GM19455 (cell line): ENCODE results near the gene CDC42EP3.

Experiments used
- ATAC-seq: cut with Tn5 transposase; IDR thresholded peaks from one replicate; pipeline ENCODE4 v1.9.1; 2021; ENCODE audit not compliant: unreplicated experiment

CDC42EP3 gene

DNA sequence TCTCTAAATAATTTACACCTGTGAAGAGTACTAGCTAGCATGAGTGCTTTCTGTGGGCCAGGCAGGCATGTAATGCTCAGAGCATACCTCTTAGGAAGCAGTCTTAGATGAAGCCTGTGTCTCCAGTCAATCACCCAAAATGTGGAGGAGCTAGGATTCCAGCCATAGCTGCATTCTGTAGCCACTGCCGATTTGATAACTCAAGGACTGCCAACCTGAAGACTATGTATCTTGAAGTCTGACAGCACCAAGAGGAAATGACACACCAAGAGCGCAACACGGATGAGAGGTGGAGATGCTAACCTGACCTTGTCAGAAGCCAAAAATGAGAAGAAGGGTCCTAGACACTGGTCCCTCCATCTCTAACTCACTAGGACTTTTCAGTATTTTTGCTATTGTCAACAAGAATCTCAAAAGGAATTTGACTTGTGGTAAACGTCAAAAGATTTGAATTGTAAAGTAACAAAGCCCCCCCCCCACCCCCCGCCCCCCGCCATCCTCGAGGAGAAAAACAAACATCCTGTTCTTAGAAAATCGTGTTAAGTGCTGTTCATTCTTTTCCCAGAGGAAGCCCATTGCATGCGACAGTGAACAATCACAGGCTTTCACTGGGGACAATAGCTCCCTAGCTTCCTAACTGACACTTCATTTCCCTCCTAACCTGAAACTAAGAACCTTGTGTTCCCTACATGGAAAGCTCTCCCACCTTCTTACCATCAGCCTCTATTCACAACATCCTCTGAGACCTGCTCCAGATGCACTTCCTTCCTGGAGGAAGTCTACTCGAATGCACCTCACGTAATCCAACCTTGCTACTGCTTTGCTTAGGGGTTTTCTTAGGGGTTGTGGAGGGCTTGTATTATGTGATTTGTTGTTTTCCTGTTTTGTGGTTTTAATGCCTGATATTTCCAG lies 14.7 kb downstream of the CDC42EP3 start:
- ATAC-seq, result no peak

DNA sequence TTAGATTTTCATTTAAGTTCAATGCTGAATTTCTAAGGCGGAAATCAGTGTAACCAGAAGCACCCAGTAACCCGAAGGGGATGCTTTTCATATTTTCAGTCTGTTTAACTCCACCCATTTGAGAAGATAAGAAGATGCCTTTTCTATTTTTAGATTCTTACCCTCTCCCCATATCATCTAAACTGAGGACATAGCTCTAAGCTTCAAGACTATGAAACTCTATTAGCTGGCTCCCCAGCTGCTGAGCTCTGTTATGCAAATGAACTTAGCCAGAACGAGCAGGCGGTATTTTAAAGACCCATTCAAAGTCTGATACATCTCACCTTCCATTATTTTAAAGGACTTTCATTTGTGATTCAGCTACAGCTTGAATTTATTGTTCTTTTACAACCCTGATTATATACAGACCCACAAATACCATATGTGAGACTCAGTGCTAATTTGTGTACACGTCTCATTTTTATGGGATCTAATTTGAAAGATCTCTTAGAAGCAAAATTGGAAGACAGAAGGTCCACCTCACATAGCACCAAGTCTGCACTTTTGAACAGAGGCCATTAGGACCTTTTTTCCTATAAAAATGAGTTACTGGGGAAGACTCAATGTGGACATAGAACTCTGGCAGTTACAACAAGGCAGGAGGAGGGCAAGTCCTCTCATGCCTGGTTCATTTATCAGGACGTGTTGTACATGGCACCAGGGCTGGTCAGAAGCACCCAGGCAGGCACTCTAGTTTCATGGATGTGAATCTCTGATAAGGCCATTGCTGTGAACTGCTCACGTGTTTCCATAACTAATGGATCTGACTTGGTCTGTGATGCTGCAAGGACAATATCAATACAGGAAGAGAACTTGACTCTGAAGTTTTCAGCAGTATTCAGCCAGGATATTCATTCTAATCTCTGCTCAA lies 16.3 kb downstream of the CDC42EP3 start:
- ATAC-seq, result peak; percentile 78

DNA sequence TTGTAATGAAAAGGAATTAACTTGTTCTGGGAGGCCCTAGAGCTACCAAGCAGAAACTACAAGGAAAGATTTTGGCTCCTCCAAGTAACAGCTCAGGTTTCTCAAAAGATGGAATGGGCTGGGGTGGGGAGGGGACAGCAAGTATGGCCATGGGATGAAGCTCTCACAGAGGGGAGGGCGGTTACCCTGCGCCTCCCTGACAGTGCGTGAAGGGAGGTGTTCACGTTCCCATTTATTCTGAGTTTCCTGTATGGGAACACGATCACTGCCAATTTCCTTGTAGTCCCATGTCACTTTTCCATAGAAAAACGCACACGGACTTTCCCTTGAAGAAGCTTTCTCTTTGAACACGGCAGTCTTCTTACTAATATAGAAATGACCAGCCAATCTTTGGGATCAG lies 17.0 kb downstream of the CDC42EP3 start:
- ATAC-seq, result no peak

- no peak for ATAC-seq
Measured at GRCh38 chr2:37653805-37654378, 17.6 kb downstream of the CDC42EP3 start.

- no peak for ATAC-seq
Measured at GRCh38 chr2:37653093-37653492, 18.3 kb downstream of the CDC42EP3 start.

DNA sequence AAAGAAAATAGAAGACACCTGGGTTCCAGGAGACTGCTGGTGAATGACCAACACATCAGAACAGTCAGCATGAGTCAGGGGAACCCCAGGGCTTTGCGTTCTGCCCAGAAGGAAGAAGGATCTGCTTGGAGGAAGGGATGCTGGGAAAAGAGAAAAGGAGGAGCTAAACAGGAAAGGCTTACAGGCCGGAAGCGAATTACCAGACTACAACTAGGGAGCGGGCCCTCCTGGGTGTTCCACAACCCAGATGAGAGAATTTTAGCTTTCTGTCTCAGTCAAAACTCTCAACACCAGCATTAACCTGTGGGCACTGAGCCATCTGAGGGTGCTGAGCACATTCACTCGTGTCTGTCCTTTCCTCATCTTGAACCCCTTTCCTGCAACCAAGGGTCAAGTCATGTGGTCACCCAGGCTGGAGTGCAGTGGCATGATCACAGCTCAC lies 19.2 kb downstream of the CDC42EP3 start:
- ATAC-seq, result no peak

DNA sequence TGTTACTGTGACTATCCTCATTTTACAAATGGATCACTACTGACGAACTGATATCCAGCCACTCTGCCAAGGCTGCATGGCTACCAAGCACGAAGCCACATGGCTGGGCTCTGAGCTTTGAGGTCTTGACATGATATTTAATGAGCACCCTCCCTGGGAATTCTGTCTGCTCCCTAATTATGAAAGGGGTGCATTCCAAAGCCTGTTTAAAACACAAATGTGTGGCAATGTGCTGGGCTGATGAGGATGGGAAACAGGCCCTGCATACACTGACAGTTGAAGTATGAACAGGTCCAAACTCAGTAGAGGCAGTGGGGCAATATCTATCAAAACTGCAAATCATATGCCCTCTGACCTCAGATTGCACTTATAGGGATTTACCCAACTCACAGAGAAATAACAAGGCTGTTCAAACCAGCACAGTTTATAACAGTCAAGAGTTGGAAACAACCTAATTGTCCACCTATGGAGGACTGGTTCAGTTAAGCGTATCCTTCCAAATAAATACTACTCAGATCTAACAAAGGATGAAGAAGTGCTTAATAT lies 20.8 kb downstream of the CDC42EP3 start:
- no peak for ATAC-seq

GRCh38 chr2:37649518-37649917 lies 21.9 kb downstream of the CDC42EP3 start:
- ATAC-seq, result no peak

- no peak for ATAC-seq
Measured at GRCh38 chr2:37648331-37649011, 23.0 kb downstream of the CDC42EP3 start.

DNA sequence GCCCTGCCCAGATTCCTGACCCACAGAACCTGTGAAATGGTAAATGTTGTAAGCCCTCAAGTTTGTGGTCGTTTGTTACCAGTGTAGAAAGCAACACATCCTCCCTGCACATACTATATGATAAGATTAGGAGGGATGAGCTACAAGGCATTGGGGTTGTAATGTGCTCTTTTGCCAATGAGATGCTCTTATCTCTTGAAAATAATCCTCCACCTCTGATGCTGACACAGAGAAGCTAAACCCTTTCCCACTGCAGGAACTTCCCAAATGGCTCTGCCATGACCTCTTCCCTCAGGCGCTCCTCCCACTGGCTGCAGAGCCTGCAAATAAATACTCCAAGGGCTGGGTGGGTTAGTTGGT lies 23.5 kb downstream of the CDC42EP3 start:
- no peak for ATAC-seq

DNA sequence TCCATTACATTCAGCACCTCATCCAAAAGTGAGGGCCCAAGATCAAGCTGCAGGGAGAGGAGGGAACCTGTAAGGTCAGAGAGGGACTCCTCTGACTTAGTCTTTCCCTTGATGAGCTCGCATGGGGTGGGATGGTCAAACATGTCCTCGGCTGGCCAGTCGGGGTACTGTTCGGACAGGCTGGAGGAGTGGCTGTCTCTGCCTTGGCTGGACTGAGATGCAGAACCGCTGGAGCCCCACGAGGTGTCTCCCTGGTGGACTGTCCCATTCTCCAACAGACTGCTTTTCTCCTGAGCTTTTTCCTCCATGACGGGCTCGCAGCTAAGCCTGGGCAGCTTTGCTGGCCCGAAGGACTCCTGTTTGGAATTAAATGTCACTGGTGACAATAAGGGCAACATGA lies 25.6 kb downstream of the CDC42EP3 start:
- ATAC-seq, result no peak

DNA sequence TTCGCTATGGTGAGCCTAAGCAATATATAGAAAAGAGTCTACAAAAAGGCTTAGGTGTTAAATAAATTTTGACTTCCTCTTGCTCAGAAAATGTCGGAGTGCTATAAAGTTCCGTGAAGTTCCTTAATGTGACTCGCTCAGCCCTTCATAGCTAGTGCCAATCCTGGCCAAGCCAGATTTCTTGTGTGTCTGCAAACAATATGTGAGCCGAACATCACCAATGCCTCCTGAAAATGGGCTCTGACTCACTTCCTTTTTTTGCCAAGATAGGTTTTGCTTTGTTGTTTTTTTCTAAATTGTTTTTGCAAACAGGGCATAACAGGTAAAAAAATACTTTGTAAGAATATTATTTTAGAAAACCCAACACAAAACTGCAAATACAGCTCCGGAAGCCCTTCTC lies 26.1 kb downstream of the CDC42EP3 start:
- no peak for ATAC-seq

DNA sequence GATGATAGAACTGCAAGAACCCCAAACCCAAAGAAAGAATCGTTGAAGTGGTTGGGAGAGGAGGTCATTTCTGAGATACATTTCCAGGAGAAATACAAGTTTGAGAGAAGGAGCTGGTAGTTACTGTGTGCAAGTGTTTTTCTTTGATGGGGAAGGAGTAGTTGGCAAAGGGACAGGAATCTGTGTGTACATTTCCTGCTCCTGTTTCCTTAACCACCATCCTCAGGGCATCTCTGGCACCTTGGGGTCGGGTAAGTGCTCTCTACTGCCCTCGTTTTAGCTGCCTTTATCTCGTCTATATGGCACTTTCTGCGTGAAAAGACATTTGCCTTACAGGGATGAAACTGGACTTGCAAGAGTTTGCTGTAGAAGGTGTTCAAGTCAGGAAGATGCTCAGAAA lies 27.3 kb downstream of the CDC42EP3 start:
- no peak for ATAC-seq

GRCh38 chr2:37643730-37644078 lies 27.7 kb downstream of the CDC42EP3 start:
- no peak for ATAC-seq

DNA sequence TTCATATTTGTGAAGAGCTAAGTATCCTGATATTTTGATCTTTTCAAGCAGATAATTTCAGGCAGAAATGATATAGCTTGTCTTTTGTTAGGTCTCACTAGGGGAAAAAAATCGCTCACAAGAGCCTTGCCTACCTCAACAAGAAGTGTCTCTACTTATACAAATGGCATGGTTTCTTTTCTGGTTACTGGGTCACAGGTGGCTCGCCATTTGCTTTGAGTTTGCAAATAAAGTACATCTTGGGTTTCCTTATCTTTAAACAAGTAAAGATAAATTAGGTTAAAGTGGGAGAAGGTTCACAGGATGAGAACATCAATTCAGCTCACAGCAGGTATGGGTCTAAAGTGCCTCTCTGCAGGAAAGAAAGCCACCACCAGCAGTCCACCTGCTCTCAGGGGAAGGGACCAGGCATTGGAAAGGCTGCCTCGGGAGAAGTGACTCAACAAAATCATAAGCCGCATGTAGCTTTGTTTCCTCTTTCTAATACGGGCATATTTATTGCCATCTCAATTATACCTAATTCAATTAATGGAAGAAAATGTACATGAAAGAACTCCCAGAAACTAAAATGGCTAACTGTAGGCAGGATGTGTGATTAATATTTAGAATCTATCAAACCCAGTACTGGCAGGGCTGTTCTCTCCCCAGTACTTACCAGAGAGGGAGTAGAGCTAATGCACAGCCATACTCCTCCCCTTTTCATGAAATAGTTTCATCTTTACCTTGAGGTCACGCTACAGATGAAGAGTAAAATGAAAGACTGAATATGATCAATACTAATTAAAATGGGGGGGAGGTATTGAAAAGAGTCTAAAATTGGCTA lies 28.3 kb downstream of the CDC42EP3 start:
- ATAC-seq, result no peak

DNA sequence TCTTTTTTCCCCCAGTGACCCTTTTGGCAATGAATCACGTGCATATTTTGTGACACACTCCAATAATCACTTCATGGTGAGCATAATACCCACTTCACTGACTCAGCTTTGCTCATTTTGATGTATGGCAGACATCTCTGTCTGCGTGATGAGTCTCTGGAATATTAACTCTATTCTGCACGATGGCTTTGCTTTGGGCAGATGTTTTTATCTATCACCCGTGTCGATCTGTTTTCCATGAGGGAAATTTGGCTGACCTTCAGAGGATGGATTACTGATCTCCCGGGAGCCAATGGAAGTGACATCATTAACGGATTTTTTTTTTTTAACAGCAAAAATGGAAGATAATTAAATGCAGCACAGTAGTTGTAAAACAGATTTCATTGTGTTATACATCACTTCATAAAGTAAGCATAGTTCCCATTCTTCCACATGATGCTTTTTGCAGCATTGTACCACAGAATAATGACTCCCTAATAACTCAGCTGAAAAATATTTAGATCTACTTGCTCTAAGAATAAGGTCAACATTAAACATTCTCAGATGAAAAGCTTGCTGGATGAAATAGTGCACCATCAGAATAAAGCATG lies 29.8 kb downstream of the CDC42EP3 start:
- no peak for ATAC-seq

GRCh38 chr2:37639631-37640030 lies 31.8 kb downstream of the CDC42EP3 start:
- no peak for ATAC-seq

DNA sequence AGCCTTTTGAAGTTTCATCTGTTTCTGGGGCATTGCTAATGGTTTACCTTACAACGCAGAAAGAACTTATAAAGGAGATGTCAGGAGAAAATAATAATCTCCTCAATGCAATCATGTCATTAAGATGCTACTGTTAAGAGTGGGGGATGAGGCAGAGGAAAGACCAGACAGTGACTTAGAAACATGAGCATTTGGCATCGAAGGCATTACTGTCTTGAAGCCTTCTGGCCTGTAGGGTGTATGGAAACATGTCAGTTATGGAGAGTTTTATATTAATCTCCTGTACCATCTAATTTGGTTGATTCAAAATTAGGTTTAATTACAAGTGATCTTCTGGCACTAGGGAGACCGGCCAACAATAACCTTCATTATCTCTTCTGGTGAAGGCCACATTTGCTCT lies 32.5 kb downstream of the CDC42EP3 start:
- no peak for ATAC-seq

DNA sequence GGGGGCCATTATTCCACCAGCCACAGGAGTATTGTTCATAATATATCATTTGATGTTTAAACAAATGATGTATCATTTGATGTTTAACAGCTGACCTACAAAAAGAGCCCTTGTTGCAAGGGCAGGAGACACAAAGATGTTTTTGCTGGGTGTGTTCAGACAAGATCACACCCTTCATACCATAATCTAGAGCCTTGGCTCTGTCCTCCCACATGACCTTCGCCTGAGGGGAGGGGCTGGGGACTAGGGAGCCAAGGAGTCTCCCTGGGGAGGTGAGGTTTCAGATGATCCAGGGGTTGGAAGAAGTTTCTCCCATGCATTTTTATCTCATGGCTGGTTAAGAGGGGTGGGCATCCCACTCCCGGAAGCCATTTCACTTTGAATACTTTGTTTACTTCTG lies 33.5 kb downstream of the CDC42EP3 start:
- ATAC-seq, result no peak
